Heart right ventricle (tissue), 16 donors: ENCODE measurements around the gene GSE1. TPM values are rescaled to one million over a fixed set of nuclear protein-coding genes. Genes with fewer than 3 reads are reported as not detected.
A peak's percentile ranks its signal among the peaks of the same experiment; 100 is the strongest.

Experiments used
- ATAC-seq, 8 donors: fragments of 200-7000 bp; cut with Tn5 transposase; one replicate each; pipeline ENCODE4 v1.9.1; 2020; ENCODE audit warnings: mild to moderate bottlenecking in 8 of 8, moderate library complexity in 8 of 8, moderate number of reproducible peaks in 1 of 8
- DNase-seq, 2 donors: peaks; one replicate each; pipeline ENCODE4 v3.0.0-alpha.2; 2020
- H3K27ac ChIP-seq, 10 donors: fragments of 200-600 bp; sonication (generic) in 2 of 10; one replicate each; pipeline versions ENCODE4 v1.5.0 to v1.8.0; 2020 to 2022; ENCODE audit warnings: mild to moderate bottlenecking in 3 of 10
- H3K27me3 ChIP-seq, 7 donors: fragments of 200-600 bp; one replicate each; pipeline ENCODE4 v1.8.0; 2021 to 2022; ENCODE audit warnings: mild to moderate bottlenecking in 2 of 7
- H3K36me3 ChIP-seq, 9 donors: fragments of 200-600 bp; sonication (generic) in 1 of 9; one replicate each; pipeline versions ENCODE4 v1.5.0 to v1.8.0; 2020 to 2022; ENCODE audit warnings: mild to moderate bottlenecking in 2 of 9
- H3K4me1 ChIP-seq, 9 donors: fragments of 200-600 bp; sonication (generic) in 1 of 9; one replicate each; pipeline versions ENCODE4 v1.5.0 to v1.8.0; 2020 to 2022; ENCODE audit warnings: mild to moderate bottlenecking in 4 of 9
- H3K4me3 ChIP-seq, 10 donors: fragments of 200-600 bp; sonication (generic) in 2 of 10; one replicate each; pipeline versions ENCODE4 v1.5.0 to v1.8.0; 2020 to 2022; ENCODE audit warnings: mild to moderate bottlenecking in 7 of 10, moderate library complexity in 2 of 10
- H3K9me3 ChIP-seq, 11 donors: fragments of 200-600 bp in 10 of 11; sonication (generic) in 2 of 11; one replicate each; pipeline versions ENCODE4 v1.5.0 to v1.8.0; 2013 to 2022; ENCODE audit warnings: mild to moderate bottlenecking in 2 of 11, control low read depth in 1 of 11, moderate library complexity in 1 of 11
- CTCF ChIP-seq, 9 donors: fragments of 200-600 bp; sonication (generic) in 2 of 9; IDR thresholded peaks; one replicate each; pipeline versions ENCODE4 v1.5.0 to v1.8.0; 2021 to 2022; ENCODE audit warnings: antibody characterized with exemption in 9 of 9, mild to moderate bottlenecking in 5 of 9, moderate library complexity in 1 of 9
- WGBS, 2 donors: extraction: QIAGEN DNeasy Blood & Tissue Kit; methylation state at CpG; one replicate each; pipeline ENCODE4 v1.1.7; 2013; ENCODE audit warnings: inconsistent platforms in 1 of 2; 5-methylcytosine and 5-hydroxymethylcytosine counted together
- intact Hi-C, 10 donors: fragments of 100-400 bp; cut with DNase I; formaldehyde crosslinking; loops; one replicate each; pipeline versions ENCODE4 v1.11.1 to v1.14.2; 2022
- polyA plus RNA-seq, 2 donors: library from polyadenylated mRNA; stranded (reverse); fragments of 200-250 nt; gene quantifications; one replicate each; pipeline ENCODE4 v1.2.3, GENCODE V29; 2013
- total RNA-seq, 10 donors: library from RNA; stranded (reverse); fragmentation: NEBNext Ultra II Directional in 3 of 10; extraction: Animal tissue kit (Norgen Biotek cat#: 25700) in 3 of 10; gene quantifications; one replicate each; pipeline versions ENCODE4 v1.2.1 to v1.2.4, GENCODE V29; 2021 to 2023
- donor health status: Arrhythmogenic right ventricular cardiomyopathy.
- donor health status: ischemic (EF 13 %, LVEDD 7.1; RV severe dilation, severe dysfunction).
- donor health status: healthy with polysubstance abuse.
- donor health status: DM: no; HTN: yes; CAD: no.
- donor health status: DM: no; HTN: no; CAD: no.
- donor health status: ischemic (EF 25% LVEDD 6.9; RV normal size, moderate dysfunction).
- donor health status: ischemic (EF 25% LVEDD 5.7; RV mildly dilated, moderate dysfunction).
- donor health status: healthy.
- donor health status: DM: yes; HTN: yes; CAD: no.
- donor health status: Ischemic cardiomyopathy.
- donor health status: ischemic (EF 35%, LVEDD 5.7; RV mildly dilated, moderate dysfunction).
- donor health status: nonischemic (EF 11% LVEDD 7.7; RV severe dilation, severe dysfunction).
- donor health status: DM: yes; HTN: yes; CAD: no.
- donor health status: PGD.
- donor health status: ischemic (EF 29% LVEDD 5.4; RV normal size, mild dysfunction).
- donor health status: nonischemic (EF 23%, LVEDD 6.1; RV moderate dilation, normal function).

GSE1 gene
- total and polyA plus RNA-seq, 12 donors = 15.6 to 53.2 (median 32.6) TPM

GRCh38 chr16:85614338-85615013, 1.4 kb downstream of the GSE1 start:
- TF ChIP-seq CTCF (IDR thresholded peaks at IDR 0.05) = no peak
- H3K4me1 ChIP-seq = peaks cover 35 to 81% (median 78%) of the 10 kb centered on the region in 9 donors
- peak overlapping the region; percentile 72 to 98 (median 92) for H3K27ac ChIP-seq
- H3K4me3 ChIP-seq = peak overlapping the region; percentile 55 to 73 (median 65)
- WGBS, 2 donors = 37 to 39% methylated on average over 41 of the region's 41 CpGs
- no peak for DNase-seq
- H3K9me3 ChIP-seq = no peaks in the 10 kb centered on the region
- intact Hi-C loops = loop anchor here in 7 of 10 donors (5.0 to 10.0 kb wide), 8 partner anchors 42 to 340 kb away; no protein-coding TSS in a partner anchor
- ATAC-seq = no peak
- H3K27me3 ChIP-seq = no peaks in the 10 kb centered on the region
- no peaks in the 10 kb centered on the region for H3K36me3 ChIP-seq

- DNase-seq = peak; percentile 43 to 58
- Histone ChIP-seq H3K4me1 (peaks cover 32 to 81% (median 74%) of the 10 kb centered on the region in 9 donors), H3K36me3 (no peaks in the 10 kb centered on the region), H3K9me3 (no peaks in the 10 kb centered on the region), H3K27ac (peak overlapping the region; percentile 20 to 98 (median 92)), H3K4me3 (peak overlapping the region in 9 of 10 donors; percentile 55 to 73 (median 65)), H3K27me3 (no peaks in the 10 kb centered on the region)
- intact Hi-C loops = loop anchor here in 3 of 10 donors (10.0 kb wide), 3 partner anchors 220 to 340 kb away; no protein-coding TSS in a partner anchor
- ATAC-seq = peak in 1 of 8 donors; percentile 4
- no peak for TF ChIP-seq CTCF (IDR thresholded peaks at IDR 0.05)
- WGBS, 2 donors = 33 to 40% methylated on average over 39 of the region's 39 CpGs
Observed at GRCh38 chr16:85615014-85615851, 2.1 kb downstream of the GSE1 start.

- Histone ChIP-seq H3K4me3 (peak overlapping the region in 6 of 10 donors; percentile 16 to 65 (median 61)), H3K4me1 (peaks cover 26 to 73% (median 66%) of the 10 kb centered on the region in 9 donors), H3K27ac (peak overlapping the region; percentile 3 to 98 (median 92)), H3K36me3 (no peaks in the 10 kb centered on the region), H3K27me3 (no peaks in the 10 kb centered on the region), H3K9me3 (no peaks in the 10 kb centered on the region)
- peak; percentile 75 to 77 for DNase-seq
- WGBS, 2 donors = 38 to 42% methylated on average over 21 of the region's 21 CpGs
- ATAC-seq = peak in 6 of 8 donors; percentile 1 to 49 (median 34)
- intact Hi-C loops = loop anchor here in 3 of 10 donors (10.0 kb wide), 3 partner anchors 221 to 341 kb away; no protein-coding TSS in a partner anchor
- TF ChIP-seq CTCF (IDR thresholded peaks at IDR 0.05) = peak; percentile 64 to 90 (median 84)
Observed at GRCh38 chr16:85615852-85616606, 2.9 kb downstream of the GSE1 start.
